Ishikawa (cell line): ENCODE results near the gene NTMT1.

Experiments used
- CEBPB ChIP-seq: IDR thresholded peaks from 2 replicates; pipeline ENCODE4 v1.6.1; 2012
- CREB1 ChIP-seq: IDR thresholded peaks from 2 replicates; pipeline ENCODE4 v1.6.1; 2012; ENCODE audit warnings: low read depth
- EGR1 ChIP-seq: IDR thresholded peaks from 2 replicates; pipeline ENCODE4 v1.6.1; 2012
- EP300 ChIP-seq: IDR thresholded peaks from 2 replicates; pipeline ENCODE4 v1.6.1; 2012; ENCODE audit warnings: borderline replicate concordance
- FOXM1 ChIP-seq: IDR thresholded peaks from 2 replicates; pipeline ENCODE4 v1.6.1; 2012; ENCODE audit warnings: low read depth, borderline replicate concordance
- NFIC ChIP-seq: IDR thresholded peaks from 2 replicates; pipeline ENCODE4 v1.6.1; 2012
- RAD21 ChIP-seq: IDR thresholded peaks from 2 replicates; pipeline ENCODE4 v1.6.1; 2012; ENCODE audit warnings: low read depth
- TAF1 ChIP-seq: IDR thresholded peaks from 2 replicates; pipeline ENCODE4 v1.6.1; 2012; ENCODE audit warnings: low read depth, mild to moderate bottlenecking
- TCF12 ChIP-seq: IDR thresholded peaks from 2 replicates; pipeline ENCODE4 v1.6.1; 2012; ENCODE audit warnings: low read depth
- TEAD4 ChIP-seq: IDR thresholded peaks from 2 replicates; pipeline ENCODE4 v1.6.1; 2012
- YY1 ChIP-seq: IDR thresholded peaks from 2 replicates; pipeline ENCODE4 v1.6.1; 2012; ENCODE audit warnings: low read depth
- ZBTB7A ChIP-seq: IDR thresholded peaks from 2 replicates; pipeline ENCODE4 v1.6.1; 2012; ENCODE audit warnings: low read depth
- TF ChIP-seq, protein P1 (sequence below): IDR thresholded peaks from 2 replicates; pipeline ENCODE4 v1.6.1; 2012; ENCODE audit warnings: low read depth, mild to moderate bottlenecking
- TF ChIP-seq, protein P2 (sequence below): IDR thresholded peaks from 2 replicates; pipeline ENCODE4 v1.6.1; 2012
- TF ChIP-seq, protein P3 (sequence below): IDR thresholded peaks from 2 replicates; pipeline ENCODE4 v1.6.1; 2012

NTMT1 gene

DNA sequence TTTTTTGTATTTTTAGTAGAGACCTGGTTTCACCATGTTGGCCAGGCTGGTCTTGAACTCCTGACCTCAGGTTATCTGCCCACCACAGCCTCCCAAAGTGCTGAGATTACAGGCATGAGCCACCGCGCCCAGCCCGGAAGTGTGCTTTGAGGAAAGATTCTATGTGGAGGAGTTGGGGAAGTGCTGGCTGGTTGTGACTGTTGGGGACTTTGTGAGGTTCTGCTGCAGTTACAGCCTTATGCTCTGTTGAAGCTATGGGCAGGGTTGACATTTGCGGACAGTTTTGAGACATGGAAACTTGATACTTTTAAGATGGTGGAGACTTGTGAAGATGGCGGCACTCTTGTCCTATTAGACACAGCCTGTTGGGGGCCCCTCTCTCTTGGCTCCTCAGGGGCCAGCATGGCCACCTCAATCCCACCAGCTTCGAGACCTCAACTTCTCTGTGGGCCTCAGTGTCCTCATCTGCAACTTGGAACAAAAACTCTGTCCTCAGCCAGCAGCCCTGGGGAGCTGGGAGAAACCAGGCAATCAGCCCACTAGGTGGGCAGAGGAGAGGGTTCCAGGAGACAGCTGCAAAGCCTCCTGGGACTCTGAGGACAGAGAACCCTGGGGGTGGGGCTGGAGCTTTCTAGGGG, 29.9 kb upstream of the NTMT1 start:
- TF ChIP-seq CEBPB (no peak), NFIC (no peak), EGR1 (no peak), TAF1 (no peak), TCF12 (no peak), FOXM1 (no peak)

DNA sequence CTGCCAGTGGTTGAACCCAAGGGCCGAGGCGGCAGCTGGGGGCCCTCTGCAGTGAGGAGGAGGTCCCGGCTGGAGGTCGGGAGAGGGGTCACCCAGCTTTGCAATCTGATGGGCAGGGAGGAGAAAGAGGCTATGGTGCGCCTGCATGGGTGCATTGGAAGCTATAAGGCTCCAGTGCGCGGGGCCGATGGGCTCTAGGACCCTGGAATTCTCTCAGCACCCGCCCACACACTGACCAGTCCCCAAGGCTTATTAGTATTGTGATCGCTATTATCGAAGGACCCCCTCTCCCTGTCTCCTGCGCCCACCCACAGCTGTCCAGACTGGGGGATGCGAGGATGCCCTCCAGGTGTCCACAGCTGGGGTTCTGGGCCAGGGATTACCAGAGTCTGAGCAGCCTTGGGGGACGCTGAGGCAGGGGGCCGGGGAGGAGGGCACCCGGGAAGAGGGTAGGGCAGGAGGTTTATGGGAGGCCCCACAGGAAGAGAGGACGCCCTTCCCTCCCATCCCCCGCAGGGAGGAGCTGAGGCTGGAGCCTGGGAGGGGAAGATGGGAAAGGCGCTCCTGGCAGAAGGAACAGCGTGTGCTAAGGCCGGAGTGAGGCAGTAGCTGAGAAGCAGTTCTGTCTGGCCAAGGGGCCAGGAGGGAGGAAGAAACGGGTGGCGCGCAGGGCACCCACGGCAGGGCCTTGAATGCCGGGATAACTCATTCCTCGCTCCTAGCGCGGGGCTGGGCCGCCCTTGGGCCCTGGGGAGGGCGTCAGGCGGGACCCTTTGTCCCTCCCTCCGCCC, 29.2 kb upstream of the NTMT1 start:
- TF ChIP-seq TEAD4 (no peak), ZBTB7A (no peak; the same call in 1 of the 2 replicates), EP300 (no peak), FOXM1 (no peak), EGR1 (peak; percentile 75)

GRCh38 chr9:129597355-129598088, 28.4 kb upstream of the NTMT1 start:
- TF ChIP-seq YY1 (no peak), TCF12 (peak; percentile 69), TEAD4 (0 out of 2 replicates have a peak, but pooled peaks have one; percentile 11), CREB1 (no peak), FOXM1 (peak; percentile 45; the same call in 1 of the 2 replicates), ZBTB7A (no peak), NFIC (peak; percentile 85), EP300 (peak; percentile 41; the same call in 1 of the 2 replicates), EGR1 (peak; percentile 29; the same call in 1 of the 2 replicates), RAD21 (no peak), TAF1 (peak; percentile 29; the same call in 1 of the 2 replicates), CEBPB (no peak)
- TF ChIP-seq, protein P1, sequence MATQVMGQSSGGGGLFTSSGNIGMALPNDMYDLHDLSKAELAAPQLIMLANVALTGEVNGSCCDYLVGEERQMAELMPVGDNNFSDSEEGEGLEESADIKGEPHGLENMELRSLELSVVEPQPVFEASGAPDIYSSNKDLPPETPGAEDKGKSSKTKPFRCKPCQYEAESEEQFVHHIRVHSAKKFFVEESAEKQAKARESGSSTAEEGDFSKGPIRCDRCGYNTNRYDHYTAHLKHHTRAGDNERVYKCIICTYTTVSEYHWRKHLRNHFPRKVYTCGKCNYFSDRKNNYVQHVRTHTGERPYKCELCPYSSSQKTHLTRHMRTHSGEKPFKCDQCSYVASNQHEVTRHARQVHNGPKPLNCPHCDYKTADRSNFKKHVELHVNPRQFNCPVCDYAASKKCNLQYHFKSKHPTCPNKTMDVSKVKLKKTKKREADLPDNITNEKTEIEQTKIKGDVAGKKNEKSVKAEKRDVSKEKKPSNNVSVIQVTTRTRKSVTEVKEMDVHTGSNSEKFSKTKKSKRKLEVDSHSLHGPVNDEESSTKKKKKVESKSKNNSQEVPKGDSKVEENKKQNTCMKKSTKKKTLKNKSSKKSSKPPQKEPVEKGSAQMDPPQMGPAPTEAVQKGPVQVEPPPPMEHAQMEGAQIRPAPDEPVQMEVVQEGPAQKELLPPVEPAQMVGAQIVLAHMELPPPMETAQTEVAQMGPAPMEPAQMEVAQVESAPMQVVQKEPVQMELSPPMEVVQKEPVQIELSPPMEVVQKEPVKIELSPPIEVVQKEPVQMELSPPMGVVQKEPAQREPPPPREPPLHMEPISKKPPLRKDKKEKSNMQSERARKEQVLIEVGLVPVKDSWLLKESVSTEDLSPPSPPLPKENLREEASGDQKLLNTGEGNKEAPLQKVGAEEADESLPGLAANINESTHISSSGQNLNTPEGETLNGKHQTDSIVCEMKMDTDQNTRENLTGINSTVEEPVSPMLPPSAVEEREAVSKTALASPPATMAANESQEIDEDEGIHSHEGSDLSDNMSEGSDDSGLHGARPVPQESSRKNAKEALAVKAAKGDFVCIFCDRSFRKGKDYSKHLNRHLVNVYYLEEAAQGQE = no peak
- TF ChIP-seq, protein P2, sequence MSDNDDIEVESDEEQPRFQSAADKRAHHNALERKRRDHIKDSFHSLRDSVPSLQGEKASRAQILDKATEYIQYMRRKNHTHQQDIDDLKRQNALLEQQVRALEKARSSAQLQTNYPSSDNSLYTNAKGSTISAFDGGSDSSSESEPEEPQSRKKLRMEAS = no peak
- TF ChIP-seq, protein P3, sequence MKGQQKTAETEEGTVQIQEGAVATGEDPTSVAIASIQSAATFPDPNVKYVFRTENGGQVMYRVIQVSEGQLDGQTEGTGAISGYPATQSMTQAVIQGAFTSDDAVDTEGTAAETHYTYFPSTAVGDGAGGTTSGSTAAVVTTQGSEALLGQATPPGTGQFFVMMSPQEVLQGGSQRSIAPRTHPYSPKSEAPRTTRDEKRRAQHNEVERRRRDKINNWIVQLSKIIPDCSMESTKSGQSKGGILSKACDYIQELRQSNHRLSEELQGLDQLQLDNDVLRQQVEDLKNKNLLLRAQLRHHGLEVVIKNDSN = no peak

DNA sequence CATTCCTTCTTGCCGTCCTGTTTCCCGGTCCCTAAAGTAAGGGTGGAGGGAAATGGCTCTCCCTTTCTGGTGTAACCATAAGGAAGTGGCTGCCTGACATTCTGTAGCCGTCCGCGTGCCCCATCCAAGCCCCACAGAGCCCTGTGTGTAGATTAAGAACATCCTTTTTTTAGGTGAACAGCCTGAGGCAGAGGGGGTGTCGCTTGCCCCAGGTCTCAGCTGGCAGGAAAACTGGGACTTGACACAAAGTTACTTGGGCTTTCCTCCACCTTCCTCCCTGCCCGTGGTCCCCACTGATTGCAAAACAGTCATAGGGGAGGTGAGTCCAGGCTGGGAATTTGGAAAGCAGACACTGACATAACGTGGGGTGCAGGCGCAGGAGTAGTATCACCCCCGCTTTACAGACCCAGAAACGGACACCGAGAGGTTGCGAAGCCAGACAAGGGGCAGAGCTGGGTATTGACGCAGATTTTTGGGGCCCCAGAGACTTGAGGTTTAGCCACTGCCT, 27.8 kb upstream of the NTMT1 start:
- TF ChIP-seq CEBPB (peak; percentile 25; the same call in 1 of the 2 replicates), ZBTB7A (no peak)

GRCh38 chr9:129601082-129601674, 24.8 kb upstream of the NTMT1 start:
- TF ChIP-seq, protein P1 = no peak
- TF ChIP-seq FOXM1 (no peak), TCF12 (no peak), TEAD4 (no peak), EP300 (no peak), NFIC (no peak), RAD21 (no peak), CEBPB (no peak), YY1 (no peak), CREB1 (no peak), ZBTB7A (no peak), TAF1 (no peak), EGR1 (no peak)
- TF ChIP-seq, protein P3 = no peak
- TF ChIP-seq, protein P2 = no peak
